HEK293 (cell line): Measurements from ENCODE around the gene AGRN.

ENCODE experiments used
- CTCF ChIP-seq: fragments of 450-650 bp; formaldehyde crosslinking; IDR thresholded peaks from 2 replicates; pipeline ENCODE4 v1.5.1; 2016; ENCODE audit warnings: missing biosample characterization, missing genetic modification characterization
- FEZF1 ChIP-seq: fragments of 450-650 bp; formaldehyde crosslinking; IDR thresholded peaks from 2 replicates; pipeline ENCODE4 v1.5.1; 2016; ENCODE audit warnings: missing biosample characterization, missing genetic modification characterization
- KLF1 ChIP-seq: fragments of 450-650 bp; formaldehyde crosslinking; IDR thresholded peaks from 2 replicates; pipeline ENCODE4 v1.5.1; 2016; ENCODE audit warnings: missing biosample characterization, missing genetic modification characterization
- MYNN ChIP-seq: fragments of 450-650 bp; formaldehyde crosslinking; IDR thresholded peaks from 2 replicates; pipeline ENCODE4 v1.5.1; 2016; ENCODE audit warnings: missing biosample characterization, missing genetic modification characterization, borderline replicate concordance
- OSR2 ChIP-seq: fragments of 450-650 bp; formaldehyde crosslinking; IDR thresholded peaks from 2 replicates; pipeline ENCODE4 v1.5.1; 2016; ENCODE audit warnings: missing biosample characterization, missing genetic modification characterization
- SCRT1 ChIP-seq: fragments of 450-650 bp; formaldehyde crosslinking; IDR thresholded peaks from 2 replicates; pipeline ENCODE4 v1.5.1; 2016; ENCODE audit warnings: missing biosample characterization, missing genetic modification characterization, borderline replicate concordance
- ZBTB17 ChIP-seq: fragments of 450-650 bp; formaldehyde crosslinking; IDR thresholded peaks from 2 replicates; pipeline ENCODE4 v1.5.1; 2016; ENCODE audit warnings: missing biosample characterization, missing genetic modification characterization
- ZBTB20 ChIP-seq: fragments of 450-650 bp; formaldehyde crosslinking; IDR thresholded peaks from 2 replicates; pipeline ENCODE4 v1.5.1; 2016; ENCODE audit warnings: missing biosample characterization, missing genetic modification characterization
- ZBTB21 ChIP-seq: fragments of 450-650 bp; formaldehyde crosslinking; IDR thresholded peaks from 2 replicates; pipeline ENCODE4 v1.5.1; 2017; ENCODE audit warnings: missing biosample characterization, missing genetic modification characterization
- ZFHX2 ChIP-seq: fragments of 450-650 bp; formaldehyde crosslinking; conservative IDR thresholded peaks from 2 replicates; pipeline ENCODE4 v1.5.1; 2016; ENCODE audit warnings: missing biosample characterization, missing genetic modification characterization
- ZNF10 ChIP-seq: fragments of 450-650 bp; formaldehyde crosslinking; IDR thresholded peaks from 2 replicates; pipeline ENCODE4 v1.5.1; 2017; ENCODE audit warnings: missing biosample characterization, missing genetic modification characterization
- ZNF175 ChIP-seq: fragments of 450-650 bp; formaldehyde crosslinking; IDR thresholded peaks from 2 replicates; pipeline ENCODE4 v1.5.1; 2016; ENCODE audit warnings: missing biosample characterization, missing genetic modification characterization
- ZNF274 ChIP-seq, 2 experiments: fragments of 200-500 bp in 1 of 2; fragments of 450-650 bp in 1 of 2; sonication (Bioruptor generic) in 1 of 2; formaldehyde crosslinking in 1 of 2; IDR thresholded peaks; 2 replicates each; pipeline versions ENCODE4 v1.5.1 to v1.6.1; 2014 to 2016; ENCODE audit warnings: borderline replicate concordance in 1 of 2, inconsistent platforms in 1 of 2, low read length in 1 of 2, missing biosample characterization in 1 of 2, missing genetic modification characterization in 1 of 2
- ZNF391 ChIP-seq: fragments of 450-650 bp; formaldehyde crosslinking; IDR thresholded peaks from 2 replicates; pipeline ENCODE4 v1.5.1; 2016; ENCODE audit warnings: low read depth, missing biosample characterization, missing genetic modification characterization, borderline replicate concordance
- ZNF394 ChIP-seq: fragments of 450-650 bp; formaldehyde crosslinking; IDR thresholded peaks from 2 replicates; pipeline ENCODE4 v1.5.1; 2016; ENCODE audit warnings: missing biosample characterization, missing genetic modification characterization, mild to moderate bottlenecking, moderate library complexity, borderline replicate concordance
- ZNF501 ChIP-seq: fragments of 450-650 bp; formaldehyde crosslinking; IDR thresholded peaks from 2 replicates; pipeline ENCODE4 v1.5.1; 2016; ENCODE audit warnings: missing biosample characterization, missing genetic modification characterization
- ZNF510 ChIP-seq: fragments of 450-650 bp; formaldehyde crosslinking; IDR thresholded peaks from 2 replicates; pipeline ENCODE4 v1.5.1; 2018; ENCODE audit warnings: mild to moderate bottlenecking, missing genetic modification characterization, missing biosample characterization; ENCODE audit not compliant: insufficient replicate concordance
- ZNF514 ChIP-seq: fragments of 450-650 bp; formaldehyde crosslinking; IDR thresholded peaks from 2 replicates; pipeline ENCODE4 v1.5.1; 2016; ENCODE audit warnings: missing biosample characterization, missing genetic modification characterization
- ZNF530 ChIP-seq: fragments of 450-650 bp; formaldehyde crosslinking; IDR thresholded peaks from 2 replicates; pipeline ENCODE4 v1.5.1; 2016; ENCODE audit warnings: low read depth, missing biosample characterization, missing genetic modification characterization
- ZNF561 ChIP-seq: fragments of 450-650 bp; IDR thresholded peaks from 2 replicates; pipeline ENCODE4 v1.5.1; 2018; ENCODE audit warnings: missing biosample characterization, missing genetic modification characterization, borderline replicate concordance
- ZNF610 ChIP-seq: fragments of 450-650 bp; formaldehyde crosslinking; IDR thresholded peaks from 2 replicates; pipeline ENCODE4 v1.5.1; 2016; ENCODE audit warnings: missing biosample characterization, missing genetic modification characterization, borderline replicate concordance
- ZNF701 ChIP-seq: fragments of 450-650 bp; formaldehyde crosslinking; IDR thresholded peaks from 2 replicates; pipeline ENCODE4 v1.5.1; 2016; ENCODE audit warnings: missing biosample characterization, missing genetic modification characterization
- ZNF707 ChIP-seq: fragments of 450-650 bp; formaldehyde crosslinking; IDR thresholded peaks from 2 replicates; pipeline ENCODE4 v1.5.1; 2016; ENCODE audit warnings: missing biosample characterization, missing genetic modification characterization
- ZXDB ChIP-seq: fragments of 450-650 bp; formaldehyde crosslinking; IDR thresholded peaks from 2 replicates; pipeline ENCODE4 v1.5.1; 2016; ENCODE audit warnings: missing biosample characterization, missing genetic modification characterization
- TF ChIP-seq, protein P1 (sequence below): fragments of 450-650 bp; formaldehyde crosslinking; IDR thresholded peaks from 2 replicates; pipeline ENCODE4 v1.5.1; 2017; ENCODE audit warnings: missing biosample characterization, missing genetic modification characterization
- TF ChIP-seq, protein P2 (sequence below): fragments of 450-650 bp; formaldehyde crosslinking; IDR thresholded peaks from 2 replicates; pipeline ENCODE4 v1.5.1; 2016; ENCODE audit warnings: missing biosample characterization, missing genetic modification characterization, low read depth
- TF ChIP-seq, protein P3 (sequence below): fragments of 450-650 bp; formaldehyde crosslinking; IDR thresholded peaks from 2 replicates; pipeline ENCODE4 v1.5.1; 2017; ENCODE audit warnings: missing biosample characterization, missing genetic modification characterization
- TF ChIP-seq, protein P4 (sequence below): fragments of 450-650 bp; formaldehyde crosslinking; optimal IDR thresholded peaks from 2 replicates; pipeline ENCODE3; 2016; ENCODE audit warnings: missing biosample characterization, mild to moderate bottlenecking, missing genetic modification characterization
- TF ChIP-seq, protein P5 (sequence below): fragments of 450-650 bp; formaldehyde crosslinking; IDR thresholded peaks from 2 replicates; pipeline ENCODE4 v1.5.1; 2016; ENCODE audit warnings: missing biosample characterization, missing genetic modification characterization

The AGRN gene

GRCh38 chr1:996851-997712 is 22.8 kb upstream of the AGRN start (continued):
- TF ChIP-seq ZNF10 = no peak
- TF ChIP-seq, protein P1, sequence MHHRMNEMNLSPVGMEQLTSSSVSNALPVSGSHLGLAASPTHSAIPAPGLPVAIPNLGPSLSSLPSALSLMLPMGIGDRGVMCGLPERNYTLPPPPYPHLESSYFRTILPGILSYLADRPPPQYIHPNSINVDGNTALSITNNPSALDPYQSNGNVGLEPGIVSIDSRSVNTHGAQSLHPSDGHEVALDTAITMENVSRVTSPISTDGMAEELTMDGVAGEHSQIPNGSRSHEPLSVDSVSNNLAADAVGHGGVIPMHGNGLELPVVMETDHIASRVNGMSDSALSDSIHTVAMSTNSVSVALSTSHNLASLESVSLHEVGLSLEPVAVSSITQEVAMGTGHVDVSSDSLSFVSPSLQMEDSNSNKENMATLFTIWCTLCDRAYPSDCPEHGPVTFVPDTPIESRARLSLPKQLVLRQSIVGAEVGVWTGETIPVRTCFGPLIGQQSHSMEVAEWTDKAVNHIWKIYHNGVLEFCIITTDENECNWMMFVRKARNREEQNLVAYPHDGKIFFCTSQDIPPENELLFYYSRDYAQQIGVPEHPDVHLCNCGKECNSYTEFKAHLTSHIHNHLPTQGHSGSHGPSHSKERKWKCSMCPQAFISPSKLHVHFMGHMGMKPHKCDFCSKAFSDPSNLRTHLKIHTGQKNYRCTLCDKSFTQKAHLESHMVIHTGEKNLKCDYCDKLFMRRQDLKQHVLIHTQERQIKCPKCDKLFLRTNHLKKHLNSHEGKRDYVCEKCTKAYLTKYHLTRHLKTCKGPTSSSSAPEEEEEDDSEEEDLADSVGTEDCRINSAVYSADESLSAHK = 0 out of 2 replicates have a peak, but pooled peaks have one; percentile 8
- no peak for TF ChIP-seq ZNF514 (tag by site-specific recombination)
- TF ChIP-seq, protein P2, sequence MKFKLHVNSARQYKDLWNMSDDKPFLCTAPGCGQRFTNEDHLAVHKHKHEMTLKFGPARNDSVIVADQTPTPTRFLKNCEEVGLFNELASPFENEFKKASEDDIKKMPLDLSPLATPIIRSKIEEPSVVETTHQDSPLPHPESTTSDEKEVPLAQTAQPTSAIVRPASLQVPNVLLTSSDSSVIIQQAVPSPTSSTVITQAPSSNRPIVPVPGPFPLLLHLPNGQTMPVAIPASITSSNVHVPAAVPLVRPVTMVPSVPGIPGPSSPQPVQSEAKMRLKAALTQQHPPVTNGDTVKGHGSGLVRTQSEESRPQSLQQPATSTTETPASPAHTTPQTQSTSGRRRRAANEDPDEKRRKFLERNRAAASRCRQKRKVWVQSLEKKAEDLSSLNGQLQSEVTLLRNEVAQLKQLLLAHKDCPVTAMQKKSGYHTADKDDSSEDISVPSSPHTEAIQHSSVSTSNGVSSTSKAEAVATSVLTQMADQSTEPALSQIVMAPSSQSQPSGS (tag by site-specific recombination) = no peak
- no peak for TF ChIP-seq MYNN (tag by site-specific recombination)
- TF ChIP-seq ZNF510 (tag by site-specific recombination) = no peak
- TF ChIP-seq ZBTB21 (tag by site-specific recombination) = no peak
- no peak; the same call in 1 of the 2 replicates for TF ChIP-seq KLF1 (tag by site-specific recombination)
- no peak for TF ChIP-seq ZNF561 (tag by site-specific recombination)
- TF ChIP-seq ZBTB17 (tag by site-specific recombination) = no peak; the same call in 1 of the 2 replicates
- TF ChIP-seq ZNF701 (tag by site-specific recombination) = no peak
- TF ChIP-seq ZNF501 (tag by site-specific recombination) = peak; percentile 37; the same call in 1 of the 2 replicates
- TF ChIP-seq ZNF274 (IDR thresholded peaks at IDR 0.05; ENCODE audit: low read length) = no peak
- no peak for TF ChIP-seq ZNF274 (tag by site-specific recombination; IDR thresholded peaks at IDR 0.05; ENCODE audit: borderline replicate concordance)
- TF ChIP-seq ZNF391 = no peak
- TF ChIP-seq FEZF1 = no peak
- TF ChIP-seq ZNF610 (tag by site-specific recombination) = no peak
- TF ChIP-seq, protein P3, sequence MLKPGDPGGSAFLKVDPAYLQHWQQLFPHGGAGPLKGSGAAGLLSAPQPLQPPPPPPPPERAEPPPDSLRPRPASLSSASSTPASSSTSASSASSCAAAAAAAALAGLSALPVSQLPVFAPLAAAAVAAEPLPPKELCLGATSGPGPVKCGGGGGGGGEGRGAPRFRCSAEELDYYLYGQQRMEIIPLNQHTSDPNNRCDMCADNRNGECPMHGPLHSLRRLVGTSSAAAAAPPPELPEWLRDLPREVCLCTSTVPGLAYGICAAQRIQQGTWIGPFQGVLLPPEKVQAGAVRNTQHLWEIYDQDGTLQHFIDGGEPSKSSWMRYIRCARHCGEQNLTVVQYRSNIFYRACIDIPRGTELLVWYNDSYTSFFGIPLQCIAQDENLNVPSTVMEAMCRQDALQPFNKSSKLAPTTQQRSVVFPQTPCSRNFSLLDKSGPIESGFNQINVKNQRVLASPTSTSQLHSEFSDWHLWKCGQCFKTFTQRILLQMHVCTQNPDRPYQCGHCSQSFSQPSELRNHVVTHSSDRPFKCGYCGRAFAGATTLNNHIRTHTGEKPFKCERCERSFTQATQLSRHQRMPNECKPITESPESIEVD = no peak
- TF ChIP-seq ZNF707 = no peak
- TF ChIP-seq ZNF175 (tag by site-specific recombination) = no peak
- no peak for TF ChIP-seq ZNF394
- TF ChIP-seq ZNF530 (tag by site-specific recombination) = no peak
- TF ChIP-seq OSR2 = no peak
- TF ChIP-seq ZXDB = no peak
- TF ChIP-seq, protein P4, sequence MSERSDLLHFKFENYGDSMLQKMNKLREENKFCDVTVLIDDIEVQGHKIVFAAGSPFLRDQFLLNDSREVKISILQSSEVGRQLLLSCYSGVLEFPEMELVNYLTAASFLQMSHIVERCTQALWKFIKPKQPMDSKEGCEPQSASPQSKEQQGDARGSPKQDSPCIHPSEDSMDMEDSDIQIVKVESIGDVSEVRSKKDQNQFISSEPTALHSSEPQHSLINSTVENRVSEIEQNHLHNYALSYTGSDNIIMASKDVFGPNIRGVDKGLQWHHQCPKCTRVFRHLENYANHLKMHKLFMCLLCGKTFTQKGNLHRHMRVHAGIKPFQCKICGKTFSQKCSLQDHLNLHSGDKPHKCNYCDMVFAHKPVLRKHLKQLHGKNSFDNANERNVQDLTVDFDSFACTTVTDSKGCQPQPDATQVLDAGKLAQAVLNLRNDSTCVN (tag by site-specific recombination) = no peak
- peak; percentile 74 for TF ChIP-seq ZFHX2 (tag by site-specific recombination)
- no peak for TF ChIP-seq CTCF (tag by site-specific recombination)
- TF ChIP-seq, protein P5, sequence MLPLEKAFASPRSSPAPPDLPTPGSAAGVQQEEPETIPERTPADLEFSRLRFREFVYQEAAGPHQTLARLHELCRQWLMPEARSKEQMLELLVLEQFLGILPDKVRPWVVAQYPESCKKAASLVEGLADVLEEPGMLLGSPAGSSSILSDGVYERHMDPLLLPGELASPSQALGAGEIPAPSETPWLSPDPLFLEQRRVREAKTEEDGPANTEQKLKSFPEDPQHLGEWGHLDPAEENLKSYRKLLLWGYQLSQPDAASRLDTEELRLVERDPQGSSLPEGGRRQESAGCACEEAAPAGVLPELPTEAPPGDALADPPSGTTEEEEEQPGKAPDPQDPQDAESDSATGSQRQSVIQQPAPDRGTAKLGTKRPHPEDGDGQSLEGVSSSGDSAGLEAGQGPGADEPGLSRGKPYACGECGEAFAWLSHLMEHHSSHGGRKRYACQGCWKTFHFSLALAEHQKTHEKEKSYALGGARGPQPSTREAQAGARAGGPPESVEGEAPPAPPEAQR = no peak
- TF ChIP-seq ZBTB20 (tag by site-specific recombination) = peak; percentile 72
- TF ChIP-seq SCRT1 (tag by site-specific recombination) = no peak
